ENCODE measurements around the gene ZNF726.
"Not testable (repeated sequence)": the region's sequence is repeated elsewhere in the genome, so short reads cannot be mapped to it uniquely, and the experiment has no call there.

- not testable (repeated sequence) for TF ChIP-seq CTCF (conservative IDR thresholded peaks at IDR 0.05; ENCODE audit: low read depth, low read length); EZH2 (IDR thresholded peaks at IDR 0.05; ENCODE audit: borderline replicate concordance, low read depth, low read length, poor library complexity, severe bottlenecking)
Observed at GRCh38 chr19:23937031-23937430, 22.3 kb downstream of the ZNF726 start.

All from A673 (cell line).